Stromal cell of bone marrow (primary cell): Measurements from ENCODE around the gene ANTXR2.
"Not testable (repeated sequence)": the region's sequence is repeated elsewhere in the genome, so short reads cannot be mapped to it uniquely, and the experiment has no call there.

ENCODE experiments used
- DNase-seq: peaks from one replicate; pipeline ENCODE4 v3.0.0-alpha.2; 2012; ENCODE audit warnings: low read depth

Gene ANTXR2

GRCh38 chr4:79915246-79915645 lies 157.8 kb downstream of the ANTXR2 start:
- DNase-seq: no peak

- DNase-seq: peak; percentile 31
These were observed 159.4 kb downstream of the ANTXR2 start for GRCh38 chr4:79913581-79913980.

- DNase-seq: no peak
These were observed 166.0 kb downstream of the ANTXR2 start for GRCh38 chr4:79907001-79907400.

- DNase-seq: no peak
These were observed 166.7 kb downstream of the ANTXR2 start for GRCh38 chr4:79906303-79906702.

GRCh38 chr4:79905212-79905611 lies 167.8 kb downstream of the ANTXR2 start:
- DNase-seq: no peak

- no peak for DNase-seq
These were observed 168.7 kb downstream of the ANTXR2 start for GRCh38 chr4:79904331-79904730.

- DNase-seq: no peak
These were observed 172.8 kb downstream of the ANTXR2 start for GRCh38 chr4:79900182-79900581.

GRCh38 chr4:79899481-79899880 lies 173.5 kb downstream of the ANTXR2 start:
- no peak for DNase-seq

GRCh38 chr4:79898055-79898454 lies 175.0 kb downstream of the ANTXR2 start:
- no peak for DNase-seq

- no peak for DNase-seq
These were observed 175.9 kb downstream of the ANTXR2 start for GRCh38 chr4:79897174-79897573.

- DNase-seq: no peak
These were observed 179.6 kb downstream of the ANTXR2 start for GRCh38 chr4:79893456-79893855.

GRCh38 chr4:79889026-79889425 lies 184.0 kb downstream of the ANTXR2 start:
- not testable (repeated sequence) for DNase-seq

GRCh38 chr4:79886557-79886956 lies 186.5 kb downstream of the ANTXR2 start:
- DNase-seq: no peak

GRCh38 chr4:79886021-79886420 lies 187.0 kb downstream of the ANTXR2 start:
- DNase-seq: no peak

- no peak for DNase-seq
These were observed 189.7 kb downstream of the ANTXR2 start for GRCh38 chr4:79883290-79883689.

- DNase-seq: no peak
These were observed 190.2 kb downstream of the ANTXR2 start for GRCh38 chr4:79882806-79883205.

- no peak for DNase-seq
These were observed 191.6 kb downstream of the ANTXR2 start for GRCh38 chr4:79881407-79881806.

- DNase-seq: no peak
These were observed 195.5 kb downstream of the ANTXR2 start for GRCh38 chr4:79877511-79877910.

- DNase-seq: no peak
These were observed 197.6 kb downstream of the ANTXR2 start for GRCh38 chr4:79875344-79875899.

- no peak for DNase-seq
These were observed 198.8 kb downstream of the ANTXR2 start for GRCh38 chr4:79874197-79874596.

- DNase-seq: no peak
These were observed 200.3 kb downstream of the ANTXR2 start for GRCh38 chr4:79872738-79873137.

- no peak for DNase-seq
These were observed 201.1 kb downstream of the ANTXR2 start for GRCh38 chr4:79871961-79872360.

GRCh38 chr4:79869597-79870237 lies 203.3 kb downstream of the ANTXR2 start:
- no peak for DNase-seq

- DNase-seq: no peak
These were observed 207.8 kb downstream of the ANTXR2 start for GRCh38 chr4:79865201-79865597.
